22Rv1 (cell line): Measurements from ENCODE around the gene ACOT11.

Experiments used
- H3K27ac ChIP-seq: fragments of 450-650 bp; 2 replicates; pipeline ENCODE4 v1.5.1; 2017
- ZFX ChIP-seq: fragments of 450-650 bp; IDR thresholded peaks from 2 replicates; pipeline ENCODE4 v1.6.1; 2017; ENCODE audit warnings: antibody characterized with exemption, borderline replicate concordance
- TF ChIP-seq, protein P1 (sequence below): fragments of 450-650 bp; IDR thresholded peaks from 2 replicates; pipeline ENCODE4 v1.5.1; 2017; ENCODE audit warnings: mild to moderate bottlenecking

ACOT11 gene

GRCh38 chr1:54546651-54547401 is 1.2 kb upstream of the ACOT11 start:
- TF ChIP-seq, protein P1, sequence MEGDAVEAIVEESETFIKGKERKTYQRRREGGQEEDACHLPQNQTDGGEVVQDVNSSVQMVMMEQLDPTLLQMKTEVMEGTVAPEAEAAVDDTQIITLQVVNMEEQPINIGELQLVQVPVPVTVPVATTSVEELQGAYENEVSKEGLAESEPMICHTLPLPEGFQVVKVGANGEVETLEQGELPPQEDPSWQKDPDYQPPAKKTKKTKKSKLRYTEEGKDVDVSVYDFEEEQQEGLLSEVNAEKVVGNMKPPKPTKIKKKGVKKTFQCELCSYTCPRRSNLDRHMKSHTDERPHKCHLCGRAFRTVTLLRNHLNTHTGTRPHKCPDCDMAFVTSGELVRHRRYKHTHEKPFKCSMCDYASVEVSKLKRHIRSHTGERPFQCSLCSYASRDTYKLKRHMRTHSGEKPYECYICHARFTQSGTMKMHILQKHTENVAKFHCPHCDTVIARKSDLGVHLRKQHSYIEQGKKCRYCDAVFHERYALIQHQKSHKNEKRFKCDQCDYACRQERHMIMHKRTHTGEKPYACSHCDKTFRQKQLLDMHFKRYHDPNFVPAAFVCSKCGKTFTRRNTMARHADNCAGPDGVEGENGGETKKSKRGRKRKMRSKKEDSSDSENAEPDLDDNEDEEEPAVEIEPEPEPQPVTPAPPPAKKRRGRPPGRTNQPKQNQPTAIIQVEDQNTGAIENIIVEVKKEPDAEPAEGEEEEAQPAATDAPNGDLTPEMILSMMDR, result no peak
- TF ChIP-seq ZFX, result no peak
- H3K27ac ChIP-seq, result no peak overlapping the region

- H3K27ac ChIP-seq, result no peak overlapping the region
- TF ChIP-seq, protein P1, result no peak
- TF ChIP-seq ZFX, result no peak
Observed at GRCh38 chr1:54548389-54549044, 489 bp downstream of the ACOT11 start.

DNA sequence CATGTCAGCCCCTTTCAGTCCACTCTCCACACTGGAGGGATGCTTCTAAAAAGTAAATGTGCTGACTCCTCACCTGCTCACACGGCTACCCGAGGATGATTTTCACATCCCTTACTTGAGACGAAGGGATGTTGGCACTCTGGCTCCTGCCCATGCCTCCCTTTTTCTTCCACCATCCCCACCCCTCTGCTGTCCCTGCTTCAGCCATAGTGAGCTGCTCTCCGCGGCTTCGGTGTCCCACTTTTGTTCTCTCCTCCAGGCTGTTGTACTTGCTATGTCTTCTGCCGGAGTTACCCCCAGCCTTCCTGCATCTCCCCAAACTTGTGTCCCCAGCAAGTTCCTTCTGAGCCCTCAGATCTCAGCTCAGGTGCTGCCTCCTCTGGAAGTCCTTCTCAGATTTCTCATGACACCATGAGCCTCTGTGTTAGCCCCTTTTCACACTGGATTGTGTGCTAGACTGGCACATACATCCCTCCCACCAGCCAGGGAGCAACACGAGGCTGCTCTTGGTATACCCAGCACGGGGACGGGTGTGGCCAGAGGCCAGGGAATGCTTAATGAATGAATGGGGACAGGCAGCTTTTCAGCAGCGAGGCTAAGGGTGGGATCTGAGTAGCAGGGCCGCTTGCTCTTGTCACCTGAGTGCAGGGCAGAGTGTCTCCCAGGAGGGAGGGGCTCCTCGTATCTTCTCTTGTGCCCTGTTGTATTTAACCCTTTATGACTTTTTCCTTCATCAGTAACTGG is 1.3 kb downstream of the ACOT11 start:
- H3K27ac ChIP-seq, result no peak overlapping the region
- no peak for TF ChIP-seq ZFX
- TF ChIP-seq, protein P1, result no peak

DNA sequence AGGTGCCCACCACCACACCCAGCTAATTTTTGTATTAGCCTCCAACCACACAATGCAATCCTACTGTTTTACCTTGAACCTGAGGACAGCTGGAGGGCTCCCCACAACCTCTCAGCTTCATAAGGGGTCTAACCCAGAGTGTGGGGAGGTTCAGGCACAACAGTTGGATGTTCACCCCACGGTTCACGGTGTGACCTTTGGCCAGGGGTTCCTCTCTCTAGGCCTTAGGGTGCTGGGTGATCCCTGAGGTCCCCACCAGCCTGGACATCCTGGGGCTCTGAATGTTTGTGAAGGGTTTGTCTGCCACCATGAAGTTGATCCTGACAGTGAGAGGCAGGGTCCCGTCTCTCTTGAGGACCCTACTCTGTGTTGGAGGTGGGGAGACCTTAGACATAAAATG is 3.9 kb downstream of the ACOT11 start:
- H3K27ac ChIP-seq, result no peak overlapping the region
- TF ChIP-seq ZFX, result no peak
- TF ChIP-seq, protein P1, result no peak

DNA sequence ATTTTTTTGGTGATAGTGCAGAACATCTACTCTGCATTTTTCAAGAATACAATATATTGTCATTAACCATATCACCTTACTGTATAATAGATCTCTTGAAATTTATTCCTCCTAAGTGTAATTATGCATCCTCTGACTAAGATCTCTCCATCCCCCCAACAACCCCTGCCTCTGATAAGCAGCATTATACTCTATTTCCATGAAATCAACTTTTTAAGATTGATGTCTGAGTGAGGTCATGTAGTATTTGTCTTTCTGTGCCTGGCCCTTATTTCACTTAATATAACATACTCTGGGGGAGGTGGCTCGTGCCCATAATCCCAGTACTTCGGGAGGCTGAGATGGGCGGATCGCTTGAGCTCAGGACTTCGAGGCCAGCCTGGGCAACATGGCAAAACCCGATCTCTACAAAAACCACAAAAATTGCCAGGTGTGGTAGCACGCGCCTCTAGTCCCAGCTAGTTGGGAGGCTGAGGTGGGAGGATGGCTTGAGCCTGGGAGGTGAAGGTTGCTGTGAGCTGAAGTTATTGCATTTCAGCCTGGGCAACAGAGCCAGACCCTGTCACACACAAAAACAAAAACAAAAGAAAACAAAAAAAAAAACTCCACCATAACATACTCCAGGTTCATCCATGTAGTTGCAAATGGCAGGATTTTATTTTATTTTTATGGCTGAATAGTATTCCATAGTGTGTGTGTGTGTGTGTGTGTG is 5.7 kb downstream of the ACOT11 start:
- TF ChIP-seq, protein P1, result no peak
- no peak for TF ChIP-seq ZFX
- H3K27ac ChIP-seq, result no peak overlapping the region

GRCh38 chr1:54556110-54556509 is 8.1 kb downstream of the ACOT11 start:
- no peak overlapping the region for H3K27ac ChIP-seq
- TF ChIP-seq ZFX, result no peak
- TF ChIP-seq, protein P1, result no peak
